Measurements from ENCODE around the gene ATRN. TPM values are rescaled to one million over a fixed set of nuclear protein-coding genes. Genes with fewer than 3 reads are reported as not detected.
"Not testable (repeated sequence)": the region's sequence is repeated elsewhere in the genome, so short reads cannot be mapped to it uniquely, and the experiment has no call there.

Gene ATRN
- total RNA-seq, 1 donor from 2014 or later, result 33.5 TPM

DNA sequence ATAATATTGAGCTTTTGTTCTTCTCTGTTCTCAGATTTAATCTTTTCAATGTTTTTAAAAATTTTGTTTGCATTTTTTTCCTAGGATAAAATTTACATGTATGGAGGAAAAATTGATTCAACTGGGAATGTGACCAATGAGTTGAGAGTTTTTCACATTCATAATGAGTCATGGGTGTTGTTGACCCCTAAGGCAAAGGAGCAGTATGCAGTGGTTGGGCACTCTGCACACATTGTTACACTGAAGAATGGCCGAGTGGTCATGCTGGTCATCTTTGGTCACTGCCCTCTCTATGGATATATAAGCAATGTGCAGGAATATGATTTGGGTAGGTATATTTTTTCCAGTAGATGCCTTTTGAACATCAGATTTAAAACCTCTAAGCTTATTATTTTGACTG lies 89.8 kb downstream of the ATRN start:
- no peak for DNase-seq (ENCODE audit: low read depth)

DNA sequence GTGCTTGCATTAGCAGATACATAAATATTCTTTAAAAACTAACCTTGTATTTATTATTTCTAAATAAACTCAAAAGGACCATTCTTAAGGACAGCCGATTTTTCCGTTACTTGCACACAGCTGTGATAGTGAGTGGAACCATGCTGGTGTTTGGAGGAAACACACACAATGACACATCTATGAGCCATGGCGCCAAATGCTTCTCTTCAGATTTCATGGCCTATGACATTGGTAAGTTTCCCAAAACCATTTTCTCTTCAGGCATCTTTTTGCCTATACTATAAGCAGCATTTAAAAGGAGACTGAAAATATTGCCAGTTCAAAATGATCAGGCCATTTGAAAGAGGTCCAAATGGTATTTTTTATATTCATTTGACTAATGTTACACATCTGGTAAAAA lies 92.3 kb downstream of the ATRN start:
- no peak for DNase-seq (ENCODE audit: low read depth)

DNA sequence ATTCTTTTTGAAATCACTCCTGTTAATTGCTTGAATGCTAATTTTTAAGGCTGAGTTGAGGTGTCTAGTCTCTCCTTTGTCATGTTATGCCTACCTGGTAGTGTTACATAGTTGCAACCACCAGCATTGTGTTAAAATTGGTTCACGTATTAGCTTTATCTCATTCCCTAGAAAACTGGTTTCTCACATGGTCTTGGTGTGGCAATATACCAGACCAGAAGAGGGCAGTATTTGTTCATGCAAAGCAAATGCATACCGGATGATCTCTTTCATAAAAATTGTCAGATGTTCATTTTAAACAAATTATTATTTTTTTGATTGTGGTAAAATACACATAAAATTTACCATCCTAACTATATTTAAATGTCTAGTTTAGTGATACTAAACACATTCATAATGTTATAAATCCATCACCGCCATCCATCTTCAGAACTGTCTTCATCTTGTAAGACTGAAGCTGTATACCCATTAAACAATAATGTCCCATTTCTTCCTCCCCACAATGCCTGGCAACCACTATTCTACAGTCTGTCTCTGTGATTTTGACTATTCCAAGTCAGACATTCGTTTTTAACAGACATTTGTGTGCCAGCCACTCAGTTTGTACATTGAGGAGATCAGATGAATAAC lies 92.8 kb downstream of the ATRN start:
- DNase-seq (ENCODE audit: low read depth), result peak; percentile 43

DNA sequence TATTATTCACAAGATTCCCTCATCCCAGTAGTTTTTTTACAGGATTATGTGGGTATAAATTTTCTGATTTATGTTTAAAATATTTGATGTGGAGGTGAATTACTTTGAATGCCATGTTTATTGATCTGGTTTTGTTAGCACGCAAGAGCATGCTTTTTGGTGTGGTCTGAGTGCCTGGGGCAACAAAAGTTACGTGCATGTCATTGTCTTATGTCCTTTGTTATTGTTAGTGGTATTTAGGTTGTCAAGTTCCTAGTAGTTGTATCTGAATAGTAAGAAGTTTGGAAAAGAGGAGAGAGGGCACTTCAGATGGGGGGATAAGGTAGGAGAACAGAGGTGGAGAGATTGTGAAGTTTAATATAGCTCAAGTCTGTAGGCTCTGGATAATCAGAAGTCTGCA lies 95.0 kb downstream of the ATRN start:
- no peak for DNase-seq (ENCODE audit: low read depth)

DNA sequence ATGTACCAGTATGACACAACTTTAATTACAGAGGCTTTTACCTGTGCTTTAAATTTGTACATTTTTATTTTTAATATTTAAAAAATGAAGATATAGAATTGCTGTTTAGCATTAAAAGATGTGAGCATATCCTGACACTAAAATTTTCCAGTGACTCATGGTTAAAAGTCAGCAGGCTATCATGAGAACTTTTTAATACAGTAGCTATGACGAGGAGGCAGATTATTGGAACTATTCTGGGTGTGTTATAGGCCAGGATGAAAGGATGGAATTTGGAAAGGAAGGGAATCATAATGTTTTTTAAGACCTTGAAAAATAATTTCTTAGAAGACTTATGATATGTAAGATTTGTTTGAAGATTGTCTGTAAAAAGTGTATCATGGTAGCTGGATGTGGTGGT lies 101.3 kb downstream of the ATRN start:
- no peak for DNase-seq (ENCODE audit: low read depth)

DNA sequence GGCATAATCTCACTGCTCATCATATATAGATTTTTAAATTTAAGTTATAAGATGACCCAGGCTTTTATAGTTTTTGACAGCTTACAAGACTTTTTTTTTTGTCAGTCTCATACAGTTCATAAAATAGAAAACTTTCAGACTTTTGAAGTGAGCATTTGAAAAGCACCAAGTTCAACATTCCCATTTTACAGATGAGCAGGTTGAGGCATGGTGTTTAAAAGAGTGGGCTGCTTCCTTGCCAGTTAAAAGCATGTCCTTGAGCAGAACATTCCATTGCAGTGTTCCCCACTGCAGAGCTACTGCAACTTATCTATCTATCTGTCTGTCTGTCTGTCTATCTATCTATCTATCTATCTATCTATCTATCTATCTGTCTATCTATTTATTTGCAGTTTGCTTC lies 105.5 kb downstream of the ATRN start:
- DNase-seq (ENCODE audit: low read depth), result no peak

DNA sequence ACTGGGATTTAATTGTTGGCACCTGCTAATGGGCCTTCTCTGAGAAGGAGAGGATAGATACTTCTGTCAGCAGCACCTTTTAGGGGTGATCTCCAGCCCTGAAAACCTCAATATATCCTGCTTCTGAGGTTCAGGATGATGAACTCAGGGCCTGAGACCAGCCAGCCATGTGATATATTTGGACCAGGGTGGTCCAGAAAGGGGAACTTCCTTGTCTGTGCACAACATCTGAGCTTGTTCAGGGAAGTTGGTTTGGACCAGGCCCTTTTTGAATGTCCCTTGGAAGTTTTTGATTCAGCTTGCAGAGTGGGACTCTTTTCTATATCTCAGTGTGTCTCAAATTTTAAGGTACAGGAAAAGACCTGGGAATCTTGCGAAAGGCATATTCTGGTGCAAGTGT lies 106.5 kb downstream of the ATRN start:
- no peak for DNase-seq (ENCODE audit: low read depth)

DNA sequence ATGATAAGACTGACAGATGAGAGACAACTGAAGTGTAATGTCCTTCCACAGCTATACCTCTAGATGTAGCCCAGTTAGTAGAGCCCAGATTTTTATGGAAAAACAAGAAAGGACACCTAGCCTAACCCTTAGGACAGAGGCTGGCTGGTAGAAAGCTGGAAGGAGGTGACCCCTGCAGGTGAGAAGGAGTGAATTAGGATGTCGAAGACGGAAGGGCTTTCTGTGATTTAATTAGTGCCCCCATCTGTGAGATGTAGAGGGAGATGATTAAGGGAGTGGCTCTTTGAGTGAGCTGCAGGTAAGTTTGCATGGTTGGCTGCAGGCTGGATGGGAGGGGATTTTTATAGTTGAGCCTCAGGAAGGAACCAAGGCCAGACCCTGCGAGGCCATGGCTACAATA lies 109.6 kb downstream of the ATRN start:
- no peak for DNase-seq (ENCODE audit: low read depth)

DNA sequence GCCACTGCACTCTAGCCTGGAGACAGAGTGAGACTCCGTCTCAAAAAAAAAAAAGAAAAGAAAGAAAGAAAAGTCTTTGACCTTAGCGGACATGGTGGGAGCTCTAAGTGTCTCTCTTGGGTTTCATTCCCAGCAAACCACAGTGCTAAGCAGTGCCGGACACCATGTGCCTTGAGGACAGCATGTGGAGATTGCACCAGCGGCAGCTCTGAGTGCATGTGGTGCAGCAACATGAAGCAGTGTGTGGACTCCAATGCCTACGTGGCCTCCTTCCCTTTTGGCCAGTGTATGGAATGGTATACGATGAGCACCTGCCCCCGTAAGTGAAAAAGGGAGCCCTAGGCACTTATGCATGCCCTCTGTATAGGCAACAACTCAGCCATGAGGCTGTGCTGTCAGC lies 112.9 kb downstream of the ATRN start:
- no peak for DNase-seq (ENCODE audit: low read depth)

DNA sequence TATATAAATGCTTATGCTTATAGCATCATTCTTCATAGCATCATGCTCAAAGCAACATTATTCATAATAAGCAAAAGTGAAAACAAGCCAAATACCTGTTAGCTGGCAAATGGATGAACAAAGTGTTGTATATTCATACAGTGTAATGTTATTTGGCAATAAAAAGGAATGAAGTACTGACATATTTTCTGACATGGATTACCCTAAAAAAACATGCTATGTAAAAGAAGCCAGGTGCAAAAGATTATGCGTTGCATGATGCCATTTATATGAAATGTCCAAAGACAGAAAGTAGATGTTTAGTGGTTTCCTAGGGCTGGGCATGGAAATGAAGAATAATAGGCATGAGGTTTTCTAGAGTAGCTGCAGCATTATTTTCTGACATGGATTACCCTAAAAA lies 115.3 kb downstream of the ATRN start:
- DNase-seq (ENCODE audit: low read depth), result no peak

DNA sequence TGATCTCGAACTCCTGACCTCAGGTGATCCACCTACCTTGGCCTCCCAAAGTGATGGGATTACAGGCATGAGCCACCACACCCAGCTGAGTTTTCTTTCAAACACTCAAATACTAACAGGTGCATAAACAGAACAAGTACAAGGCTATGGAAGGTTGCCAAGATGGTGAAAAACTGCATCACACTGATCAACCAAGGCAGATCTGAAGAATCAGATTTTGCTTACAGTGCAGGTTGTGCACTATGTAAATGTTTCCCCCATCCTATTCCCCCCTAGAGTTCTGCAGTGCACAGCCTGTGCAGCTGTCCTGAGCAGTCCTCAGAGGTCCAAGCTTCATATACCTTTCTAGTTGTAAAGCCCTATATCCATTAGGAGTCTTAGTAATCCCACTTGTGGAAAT lies 119.3 kb downstream of the ATRN start:
- DNase-seq (ENCODE audit: low read depth), result no peak

DNA sequence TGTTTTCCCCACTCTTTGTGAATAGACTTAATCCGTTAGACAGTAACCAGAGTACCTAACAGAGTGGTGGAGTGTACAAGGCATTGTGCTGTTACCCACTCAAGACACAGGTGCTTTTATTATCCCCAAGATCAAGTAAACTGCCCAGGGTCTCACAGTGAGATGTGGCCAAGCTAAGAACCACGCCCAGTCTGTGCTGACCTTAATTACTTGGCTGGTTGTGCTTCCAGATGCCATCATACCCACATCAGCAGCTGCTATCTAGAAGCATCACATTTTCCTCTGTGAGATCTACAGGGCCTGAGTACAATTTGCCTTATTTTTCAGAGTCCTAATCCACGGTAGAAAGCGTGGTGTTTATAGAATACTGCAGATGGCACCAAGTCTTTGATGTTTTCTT lies 122.1 kb downstream of the ATRN start:
- peak; percentile 92 for DNase-seq (ENCODE audit: low read depth)

DNA sequence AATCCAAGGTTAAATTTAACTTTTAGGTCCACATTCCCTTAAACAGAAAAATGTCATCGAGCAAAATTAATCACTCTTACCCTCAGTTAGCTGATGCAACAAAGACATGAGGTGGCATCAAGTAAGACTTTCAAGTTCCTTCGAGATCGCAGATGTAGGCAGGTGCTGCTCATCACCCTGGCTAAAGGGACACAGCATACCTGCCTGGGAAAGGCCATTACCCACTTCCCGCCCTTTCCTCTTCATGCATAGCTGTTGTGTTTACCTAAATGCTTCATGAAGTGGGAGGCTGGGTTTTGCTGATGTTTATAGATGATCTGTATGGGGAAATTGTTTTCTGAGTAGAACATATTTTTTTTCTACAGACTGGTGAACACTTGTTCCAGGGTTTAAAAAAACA lies 124.7 kb downstream of the ATRN start:
- no peak for DNase-seq (ENCODE audit: low read depth)

DNA sequence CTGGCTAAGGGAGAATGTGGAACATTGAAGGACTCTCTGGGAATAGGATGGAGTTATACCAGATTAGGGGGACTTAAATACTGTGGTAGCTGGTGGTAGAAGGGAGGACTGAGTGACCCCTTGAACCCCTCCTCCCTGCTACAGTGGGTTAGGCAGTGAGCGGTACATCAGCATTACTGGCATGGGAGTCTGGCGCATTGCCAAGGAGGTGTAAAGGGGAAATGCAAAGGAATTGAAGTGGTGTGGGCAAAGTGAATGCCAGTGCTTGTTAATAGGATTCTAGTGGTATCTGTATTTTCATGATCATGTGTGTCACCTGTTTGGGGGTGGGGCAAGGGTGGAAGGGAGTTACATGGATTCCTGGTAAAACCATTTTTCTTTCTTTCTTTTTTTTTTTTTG lies 132.3 kb downstream of the ATRN start:
- DNase-seq (ENCODE audit: low read depth), result no peak

DNA sequence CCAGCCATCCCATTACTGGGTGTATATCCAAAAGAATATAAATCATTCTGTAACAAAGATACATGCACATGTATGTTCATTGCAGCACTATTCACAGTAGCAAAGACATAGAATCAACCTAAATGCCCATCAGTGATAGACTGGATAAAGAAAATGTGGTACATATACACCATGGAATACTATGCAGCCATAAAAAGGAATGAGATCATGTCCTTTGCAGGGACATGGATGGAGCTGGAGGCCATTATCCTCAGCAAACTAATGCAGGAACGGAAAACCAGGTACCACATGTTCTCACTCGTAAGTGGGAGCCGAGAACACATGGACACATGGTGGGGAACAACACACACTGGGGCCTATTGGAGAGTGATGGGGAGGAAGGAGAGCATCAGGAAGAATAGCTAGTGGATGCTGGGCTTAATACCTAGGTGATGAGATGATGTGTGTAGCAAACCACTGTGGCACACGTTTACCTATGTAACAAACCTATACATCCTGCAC lies 134.6 kb downstream of the ATRN start:
- not testable (repeated sequence) for DNase-seq (ENCODE audit: low read depth)

DNA sequence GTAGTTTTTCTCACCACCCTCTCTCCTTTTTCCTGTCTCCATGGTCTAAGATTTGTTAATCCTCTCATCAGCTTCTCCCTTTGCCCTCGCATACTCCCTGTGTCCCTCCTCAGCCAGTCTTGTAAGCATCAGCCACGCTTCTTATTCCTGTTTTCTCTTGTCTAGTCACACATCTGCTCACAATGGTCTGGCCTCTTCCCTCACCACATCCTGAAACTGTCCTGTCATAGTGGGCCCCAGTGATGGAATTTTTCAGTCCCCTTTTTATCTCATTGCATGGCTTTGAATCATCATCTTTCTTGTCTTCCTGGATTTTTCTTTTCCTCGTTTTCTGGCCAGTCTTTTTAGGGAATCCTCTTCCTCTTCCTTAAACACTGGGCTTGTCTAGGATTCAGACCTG lies 135.2 kb downstream of the ATRN start:
- no peak for DNase-seq (ENCODE audit: low read depth)

DNA sequence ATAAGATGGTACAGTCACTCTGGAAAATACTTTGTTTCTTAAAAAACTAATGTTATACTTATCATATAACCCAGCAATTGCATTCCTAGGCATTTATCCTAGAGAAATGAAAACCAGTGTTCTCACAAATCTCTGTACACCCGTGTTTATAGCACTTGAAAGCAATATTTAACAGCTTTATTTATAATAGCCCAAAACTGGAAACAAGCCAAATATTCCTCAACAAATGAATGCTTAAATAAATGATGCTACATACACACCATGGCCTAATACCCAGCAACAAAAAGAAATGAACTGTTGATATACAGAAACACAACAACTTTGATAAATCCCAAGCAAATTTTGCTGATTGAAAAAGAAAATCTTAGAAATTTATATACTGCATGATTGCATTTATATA lies 141.1 kb downstream of the ATRN start:
- DNase-seq (ENCODE audit: low read depth), result no peak

DNA sequence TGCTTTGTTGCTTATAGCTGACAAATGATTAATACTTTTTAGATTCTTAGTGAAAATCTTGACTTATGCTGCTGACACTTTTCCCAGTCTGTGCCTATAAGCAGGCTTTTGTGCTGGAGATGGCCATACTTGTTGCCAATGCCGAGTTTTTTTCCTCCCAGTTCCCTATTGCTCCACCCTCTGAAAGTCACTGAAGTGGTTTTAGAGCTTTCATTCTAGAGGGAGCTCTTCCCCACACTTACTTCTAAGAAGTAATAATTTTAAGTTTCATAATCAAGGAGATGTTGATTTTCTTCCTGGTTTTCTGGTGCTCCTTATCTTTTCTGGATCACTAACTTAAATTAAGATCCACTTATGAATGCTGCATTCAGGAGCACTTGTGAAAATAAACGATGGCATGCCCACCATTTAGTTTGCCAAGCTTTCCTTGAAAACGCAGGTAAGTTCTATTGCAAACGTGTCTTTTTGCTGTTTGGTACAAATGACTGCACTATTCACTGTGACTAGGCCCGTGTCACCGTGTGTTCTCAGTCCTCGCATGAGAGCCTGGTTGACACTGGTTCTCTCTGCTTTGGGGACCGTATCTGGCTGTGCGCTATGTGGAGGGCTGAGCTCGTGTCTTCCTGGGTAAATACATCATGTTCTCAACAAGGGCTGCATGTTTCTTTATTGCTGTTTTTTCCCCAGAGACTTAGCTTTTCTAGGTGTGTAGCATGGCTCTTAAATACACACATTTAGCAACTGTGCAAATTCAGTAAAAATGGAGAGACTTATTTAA lies 142.2 kb downstream of the ATRN start:
- DNase-seq (ENCODE audit: low read depth), result no peak

DNA sequence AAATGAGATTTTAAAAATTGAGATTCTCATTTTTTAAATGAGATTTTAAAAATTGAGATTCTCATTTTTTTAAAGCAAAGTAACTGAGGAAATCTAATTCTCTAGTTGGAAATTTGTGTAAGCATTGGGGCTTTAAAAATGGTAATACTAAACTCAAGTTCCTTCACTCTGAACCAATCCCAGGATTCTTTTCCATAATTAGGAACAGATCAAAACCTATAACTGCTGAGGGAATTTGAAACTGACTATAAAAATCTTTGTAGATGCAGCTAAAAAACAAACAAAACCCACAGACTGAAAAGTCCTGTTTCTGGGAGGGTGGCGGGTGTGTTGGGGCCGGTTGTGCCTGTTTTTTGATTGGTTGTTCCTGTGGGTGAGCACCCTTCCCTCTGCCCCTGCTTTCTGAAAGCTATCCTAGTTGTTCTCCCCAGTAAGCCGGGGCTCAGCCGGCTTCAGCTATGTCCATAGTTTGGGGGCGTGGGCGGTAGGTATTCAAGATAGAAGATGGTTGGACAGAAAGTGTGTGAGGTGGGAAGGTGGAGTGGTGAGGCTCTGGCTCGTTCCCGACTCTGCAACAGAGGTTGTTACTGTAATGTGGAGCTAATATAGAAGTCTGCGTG lies 143.1 kb downstream of the ATRN start:
- no peak for DNase-seq (ENCODE audit: low read depth)

DNA sequence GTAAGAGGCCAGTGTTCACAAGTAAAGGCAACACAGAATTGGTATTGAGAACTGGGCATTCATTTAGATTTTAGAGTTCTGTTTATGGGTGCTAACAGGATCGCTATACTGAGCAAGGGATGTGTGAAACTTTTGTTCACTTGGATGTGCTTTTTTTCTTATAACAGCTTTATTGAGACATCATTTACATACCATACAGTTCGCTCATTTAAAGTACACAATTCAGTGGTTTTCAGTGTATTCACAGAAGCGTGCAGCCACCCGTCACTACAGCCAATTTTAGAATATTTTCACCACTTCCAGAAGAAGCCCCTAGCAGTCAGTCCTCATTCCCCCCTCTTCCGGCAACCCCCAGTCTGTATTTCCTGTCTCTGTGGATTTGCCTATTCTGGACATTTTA lies 143.6 kb downstream of the ATRN start:
- no peak for DNase-seq (ENCODE audit: low read depth)

DNA sequence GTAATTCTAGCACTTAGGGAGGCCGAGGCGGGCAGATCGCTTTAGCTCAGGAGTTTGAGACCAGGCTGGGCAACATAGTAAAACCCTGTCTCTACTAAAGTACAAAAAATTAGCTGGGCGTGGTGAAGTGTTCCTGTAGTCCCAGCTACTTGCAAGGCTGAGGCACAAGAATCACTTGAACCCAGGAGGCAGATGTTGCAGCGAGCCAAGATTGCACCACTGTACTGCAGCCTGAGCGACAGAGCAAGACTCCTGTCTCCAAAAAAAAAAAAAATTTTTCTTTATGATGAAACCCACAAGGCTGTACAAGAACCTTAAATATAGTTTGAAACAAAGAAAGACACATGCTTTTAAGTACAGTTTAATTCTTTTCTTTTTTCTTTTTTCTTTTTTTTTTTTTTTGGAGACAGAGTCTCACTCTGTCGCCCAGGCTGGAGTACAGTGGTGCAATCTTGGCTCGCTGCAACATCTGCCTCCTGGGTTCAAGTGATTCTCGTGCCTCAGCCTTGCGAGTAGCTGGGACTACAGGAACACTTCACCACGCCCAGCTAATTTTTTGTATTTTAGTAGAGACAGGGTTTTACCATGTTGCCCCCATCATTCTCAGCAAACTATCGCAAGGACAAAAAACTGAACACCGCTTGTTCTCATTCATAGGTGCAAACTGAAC lies 144.5 kb downstream of the ATRN start:
- not testable (repeated sequence) for DNase-seq (ENCODE audit: low read depth)

DNA sequence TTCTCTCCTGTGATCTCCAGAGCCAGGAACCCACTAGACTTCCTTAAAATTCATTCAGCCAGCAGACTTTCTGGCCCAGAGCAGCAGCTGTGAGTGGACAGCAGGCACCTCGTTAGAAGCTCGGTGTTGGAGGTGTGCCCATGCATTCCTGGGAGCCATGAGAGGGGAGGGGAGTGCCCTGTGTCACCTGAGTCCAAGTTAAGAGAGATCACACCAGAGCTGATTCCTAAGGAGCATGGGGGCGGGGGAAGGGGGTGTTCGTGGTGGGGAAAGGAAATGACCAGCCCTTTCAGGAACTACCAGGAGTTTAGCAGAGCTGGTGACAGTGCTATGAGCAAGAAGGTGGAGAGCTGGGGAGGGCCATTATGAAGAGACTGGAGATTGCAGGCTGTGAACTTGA lies 145.4 kb downstream of the ATRN start:
- DNase-seq (ENCODE audit: low read depth), result peak; percentile 63
